GM10248 (cell line): ENCODE results near the gene EHD3.

Experiments
- CTCF ChIA-PET: fragments of 300-600 bp; sonication (Branson Sonifier 250); formaldehyde crosslinking; extraction: SDS; loops from one replicate; lab custom pipeline; 2021; ENCODE audit warnings: antibody characterized with exemption; lab: Yijun Ruan, JAX
- POLR2A ChIA-PET: fragments of 350-650 bp; sonication (Branson Sonifier 250); formaldehyde crosslinking; extraction: SDS; loops from one replicate; lab custom pipeline; 2020; ENCODE audit warnings: antibody characterized with exemption; lab: Yijun Ruan, JAX
- DNase-seq: peaks from one replicate; pipeline ENCODE4 v3.0.0; 2012; ENCODE audit errors: extremely low spot score
- CTCF ChIP-seq: IDR thresholded peaks from 2 replicates; pipeline ENCODE4 v1.5.1; 2012; ENCODE audit warnings: mild to moderate bottlenecking, low read depth; ENCODE audit errors: extremely low read depth, missing control alignments, control extremely low read depth

Gene EHD3

GRCh38 chr2:31312898-31313297 lies 78.9 kb downstream of the EHD3 start:
- TF ChIP-seq CTCF = no peak
- ChIA-PET CTCF (interaction anchor here (1.1 to 2.1 kb wide), 3 partner anchors 10 to 21 kb away, joined by 3 to 10 read pairs (median 3); no protein-coding TSS in a partner anchor), POLR2A (no interaction called here)
- no peak for DNase-seq

- DNase-seq = no peak
- TF ChIP-seq CTCF = no peak
- ChIA-PET POLR2A (no interaction called here), CTCF (interaction anchor here (1.2 kb wide), 1 partner anchor 11 kb away, joined by 3 read pairs; no protein-coding TSS in a partner anchor)
These were observed 80.8 kb downstream of the EHD3 start for GRCh38 chr2:31314761-31315160.

- ChIA-PET CTCF (interaction anchor here (1.1 to 1.4 kb wide), 2 partner anchors 16 to 17 kb away, joined by 3 to 4 read pairs; no protein-coding TSS in a partner anchor), POLR2A (no interaction called here)
- TF ChIP-seq CTCF = no peak
- DNase-seq = no peak
These were observed 83.4 kb downstream of the EHD3 start for GRCh38 chr2:31317396-31317795.

- DNase-seq = no peak
- ChIA-PET CTCF (interaction anchor here (1.4 to 7.1 kb wide), 3 partner anchors 14 to 607 kb away, joined by 4 to 52 read pairs (median 7); no protein-coding TSS in a partner anchor), POLR2A (interaction anchor here (0.6 kb wide), 1 partner anchor 255 kb away, joined by 6 read pairs; no protein-coding TSS in a partner anchor)
- no peak for TF ChIP-seq CTCF
These were observed 84.7 kb downstream of the EHD3 start for GRCh38 chr2:31318361-31319336.
